VCaP (cell line): ENCODE results near the gene TMEM178B.

Experiments
- H3K27ac ChIP-seq: fragments of 450-650 bp; 2 replicates; pipeline ENCODE4 v1.5.1; 2017
- TF ChIP-seq, protein P1 (sequence below): fragments of 450-650 bp; conservative IDR thresholded peaks from 2 replicates; pipeline ENCODE4 v1.5.1; 2017; ENCODE audit warnings: mild to moderate bottlenecking, moderate library complexity

The TMEM178B gene

DNA sequence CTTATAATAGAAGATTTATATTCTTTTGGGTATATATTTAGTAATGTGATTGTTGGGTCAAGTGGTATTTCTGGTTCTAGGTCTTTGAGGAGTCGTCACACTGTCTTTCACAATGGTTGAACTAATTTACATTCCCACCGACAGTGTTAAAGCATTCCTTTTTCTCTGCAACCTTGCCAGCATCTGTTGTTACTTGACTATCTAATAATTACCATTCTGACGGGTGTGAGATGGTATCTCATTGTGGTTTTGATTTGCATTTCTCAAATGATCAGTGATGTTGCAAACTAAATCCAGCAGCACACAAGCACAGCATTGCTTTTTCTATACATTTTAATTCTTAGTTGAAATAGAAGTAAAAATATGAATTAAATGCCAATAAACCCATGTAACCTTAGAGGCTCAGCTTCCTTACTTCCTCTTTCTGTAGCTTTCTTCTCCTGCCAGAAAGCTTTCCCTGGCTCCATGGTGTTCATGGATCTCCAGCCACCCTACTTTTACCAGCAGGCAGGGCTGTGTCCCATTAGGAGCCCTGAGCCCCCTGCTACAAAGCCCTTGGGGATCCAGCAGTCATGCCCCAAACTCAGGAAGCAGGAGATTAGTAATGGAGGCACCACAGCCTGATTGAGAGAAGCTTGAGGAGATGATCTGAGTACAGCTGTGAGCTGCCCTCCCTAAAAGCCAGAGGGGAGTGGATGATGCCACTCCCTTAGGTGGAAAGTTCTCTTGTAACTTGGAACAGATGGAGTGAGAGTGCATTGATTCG, 158.6 kb downstream of the TMEM178B start:
- H3K27ac ChIP-seq, result no peak overlapping the region
- TF ChIP-seq, protein P1, sequence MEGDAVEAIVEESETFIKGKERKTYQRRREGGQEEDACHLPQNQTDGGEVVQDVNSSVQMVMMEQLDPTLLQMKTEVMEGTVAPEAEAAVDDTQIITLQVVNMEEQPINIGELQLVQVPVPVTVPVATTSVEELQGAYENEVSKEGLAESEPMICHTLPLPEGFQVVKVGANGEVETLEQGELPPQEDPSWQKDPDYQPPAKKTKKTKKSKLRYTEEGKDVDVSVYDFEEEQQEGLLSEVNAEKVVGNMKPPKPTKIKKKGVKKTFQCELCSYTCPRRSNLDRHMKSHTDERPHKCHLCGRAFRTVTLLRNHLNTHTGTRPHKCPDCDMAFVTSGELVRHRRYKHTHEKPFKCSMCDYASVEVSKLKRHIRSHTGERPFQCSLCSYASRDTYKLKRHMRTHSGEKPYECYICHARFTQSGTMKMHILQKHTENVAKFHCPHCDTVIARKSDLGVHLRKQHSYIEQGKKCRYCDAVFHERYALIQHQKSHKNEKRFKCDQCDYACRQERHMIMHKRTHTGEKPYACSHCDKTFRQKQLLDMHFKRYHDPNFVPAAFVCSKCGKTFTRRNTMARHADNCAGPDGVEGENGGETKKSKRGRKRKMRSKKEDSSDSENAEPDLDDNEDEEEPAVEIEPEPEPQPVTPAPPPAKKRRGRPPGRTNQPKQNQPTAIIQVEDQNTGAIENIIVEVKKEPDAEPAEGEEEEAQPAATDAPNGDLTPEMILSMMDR, result no peak

DNA sequence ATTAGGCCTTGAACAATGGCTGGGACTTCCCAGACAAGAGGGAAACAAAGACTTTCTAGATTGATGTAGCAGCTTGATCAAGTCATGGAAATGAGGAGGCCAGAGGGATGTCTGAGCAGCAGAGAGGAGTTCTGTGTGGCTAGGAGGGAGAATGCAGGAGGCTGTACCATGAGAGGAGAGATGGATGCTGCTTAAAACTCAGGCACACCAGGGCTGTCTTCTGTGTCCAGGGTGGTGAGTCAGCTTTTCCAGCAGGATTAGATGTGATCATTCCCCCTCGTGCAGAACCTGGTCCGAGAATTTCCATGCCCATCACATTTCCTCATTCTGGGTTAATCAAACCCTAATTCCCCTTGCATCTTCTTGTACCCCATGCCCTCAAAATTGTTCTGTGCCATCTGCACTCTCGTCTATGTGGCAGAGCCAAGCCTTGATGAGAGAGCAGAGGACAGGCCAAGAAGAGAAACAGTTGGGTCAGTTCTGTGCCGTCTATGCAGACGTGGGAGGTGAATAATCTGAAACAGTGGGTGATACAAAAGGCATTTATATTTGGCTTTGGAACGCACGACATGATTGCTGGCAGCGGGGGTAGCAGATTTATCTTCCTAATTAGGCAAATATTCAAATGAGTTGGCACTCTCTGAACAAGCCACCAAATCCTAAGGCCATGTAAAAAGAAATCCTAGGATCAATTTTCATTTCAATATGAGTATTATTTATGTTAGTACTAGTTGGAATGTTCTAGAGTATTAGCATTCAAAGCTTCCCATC, 160.7 kb downstream of the TMEM178B start:
- H3K27ac ChIP-seq, result no peak overlapping the region
- TF ChIP-seq, protein P1, result no peak

DNA sequence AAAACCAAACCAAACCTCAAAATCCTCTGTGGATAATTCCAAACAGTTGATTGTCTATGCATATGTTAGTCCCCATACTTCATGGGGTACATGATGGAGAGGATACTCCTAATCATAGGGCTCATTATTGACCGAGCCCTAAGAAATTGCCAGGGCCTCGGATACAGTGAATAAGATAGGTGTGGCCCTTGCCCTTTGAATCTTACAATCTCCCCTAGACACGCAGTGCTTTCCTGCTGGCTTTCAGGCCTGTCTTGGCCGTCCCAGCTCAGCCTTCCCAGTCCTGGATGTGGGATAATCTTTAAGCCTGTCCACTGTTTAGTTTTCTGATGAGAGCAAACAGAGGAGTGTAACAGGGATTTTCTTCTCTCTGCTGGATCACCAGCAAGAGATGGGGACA, 161.8 kb downstream of the TMEM178B start:
- TF ChIP-seq, protein P1, result no peak
- H3K27ac ChIP-seq, result no peak overlapping the region; the same call in 1 of the 2 replicates

DNA sequence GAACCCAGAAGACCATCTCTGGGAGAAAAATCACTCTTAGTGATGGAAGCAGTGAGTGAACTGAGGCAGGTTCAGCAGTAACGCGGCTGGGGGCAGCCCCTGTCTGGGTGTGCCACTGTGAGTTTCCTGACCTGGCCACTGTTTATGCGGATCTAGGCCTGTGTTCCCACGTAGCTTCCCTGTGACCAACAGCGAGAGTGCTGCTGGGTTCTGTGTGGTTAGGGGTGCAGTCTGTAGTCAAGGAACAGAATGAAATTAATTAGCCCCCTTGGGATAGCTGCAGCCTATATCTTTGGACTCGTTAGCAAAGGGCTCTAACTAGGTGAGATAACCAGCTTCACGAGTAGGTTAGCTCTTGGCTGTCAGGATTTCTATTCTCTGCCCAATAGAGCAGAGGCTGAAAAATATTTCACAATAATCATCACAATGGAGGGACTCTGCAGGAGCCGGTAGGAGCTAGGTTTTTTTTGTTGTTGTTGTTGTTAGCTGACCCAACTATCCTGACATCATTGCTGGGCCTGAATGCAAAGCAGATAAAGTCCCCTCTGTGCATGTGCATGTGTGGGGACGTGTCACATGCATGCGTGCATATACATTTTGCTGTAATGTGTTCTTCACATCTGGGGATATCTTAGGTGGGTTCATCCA, 164.9 kb downstream of the TMEM178B start:
- TF ChIP-seq, protein P1, result no peak
- no peak overlapping the region for H3K27ac ChIP-seq

DNA sequence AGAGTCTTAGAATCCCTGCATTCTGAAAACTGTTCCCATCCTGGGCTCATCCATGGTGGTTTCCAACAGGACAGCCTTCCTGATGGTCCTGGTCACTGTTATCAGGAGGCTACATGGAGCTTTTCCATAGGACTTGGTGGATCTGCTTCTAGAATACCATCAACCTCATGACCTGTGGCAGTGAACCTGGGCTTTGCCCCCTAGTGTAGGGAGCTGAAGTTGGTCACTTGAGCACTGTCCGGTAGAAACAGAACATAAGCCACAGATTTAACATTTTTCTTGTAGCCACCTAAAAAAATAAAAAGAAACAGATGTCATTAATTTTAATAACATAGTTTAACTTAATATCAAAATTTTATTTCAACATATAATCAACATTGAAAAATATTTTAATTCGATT, 165.8 kb downstream of the TMEM178B start:
- TF ChIP-seq, protein P1, result no peak
- H3K27ac ChIP-seq, result no peak overlapping the region

DNA sequence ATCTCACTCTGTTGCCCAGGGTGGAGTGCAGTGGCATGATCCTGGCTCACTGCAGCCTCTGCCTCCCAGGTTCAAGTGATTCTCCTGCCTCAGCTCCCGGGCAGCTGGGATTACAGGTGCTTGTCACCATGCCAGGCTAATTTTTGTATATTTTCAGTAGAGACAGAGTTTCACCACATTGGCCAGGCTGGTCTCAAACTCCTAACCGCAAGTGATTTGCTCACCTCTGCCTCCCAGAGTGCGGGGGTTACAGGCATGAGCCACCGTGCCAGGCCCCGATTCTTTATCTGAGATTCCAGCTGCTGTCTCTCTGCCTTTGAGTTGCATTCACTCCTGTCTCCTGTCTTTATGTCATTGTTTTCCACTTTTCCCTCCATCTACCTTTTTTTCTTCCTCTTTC, 168.7 kb downstream of the TMEM178B start:
- TF ChIP-seq, protein P1, result no peak
- H3K27ac ChIP-seq, result no peak overlapping the region

DNA sequence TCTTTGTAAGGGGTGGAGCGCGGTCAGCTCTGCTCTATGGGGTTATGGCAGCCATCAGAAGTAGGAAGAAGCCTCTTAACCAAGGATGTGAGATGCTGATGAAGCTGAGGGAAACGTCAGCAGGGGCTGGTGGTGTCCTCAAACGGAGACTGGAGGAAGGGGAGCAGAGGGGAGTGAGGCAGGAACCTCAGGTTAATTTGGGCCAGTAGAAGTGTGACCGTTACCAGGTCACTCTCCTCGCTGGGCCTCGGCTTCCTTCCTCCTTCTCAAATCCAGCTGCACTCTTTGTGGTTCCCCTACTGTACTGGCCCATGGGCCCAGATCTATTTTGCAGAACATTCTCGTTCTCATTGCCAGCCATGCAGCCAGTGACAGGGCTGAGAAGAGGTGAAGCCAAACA, 169.5 kb downstream of the TMEM178B start:
- TF ChIP-seq, protein P1, result no peak
- no peak overlapping the region for H3K27ac ChIP-seq
